H9 (cell line): ENCODE data around the gene NEURL1. TPM values are rescaled to one million over a fixed set of nuclear protein-coding genes. Genes with fewer than 3 reads are reported as not detected.

Source experiments
- DNase-seq: peaks from one replicate; pipeline ENCODE4 v3.0.0-alpha.2; 2017
- H2AFZ ChIP-seq: one replicate; pipeline ENCODE4 v1.6.1; 2013; ENCODE audit warnings: mild to moderate bottlenecking, low read length, control low read depth, moderate library complexity
- H2AK5ac ChIP-seq: 2 replicates; pipeline ENCODE4 v1.6.1; 2013; ENCODE audit warnings: low read length, control low read depth, mixed read lengths; ENCODE audit not compliant: insufficient read length
- H2BK120ac ChIP-seq: one replicate; pipeline ENCODE4 v1.6.1; 2013; ENCODE audit warnings: low read depth, mild to moderate bottlenecking, low read length, control low read depth, inconsistent platforms; ENCODE audit not compliant: poor library complexity, severe bottlenecking
- H2BK12ac ChIP-seq: 2 replicates; pipeline ENCODE4 v1.6.1; 2013; ENCODE audit warnings: low read length, control low read depth, mixed read lengths, low read depth; ENCODE audit not compliant: insufficient read length
- H2BK15ac ChIP-seq: 2 replicates; pipeline ENCODE4 v1.6.1; 2013; ENCODE audit warnings: low read depth, low read length, control low read depth
- H2BK20ac ChIP-seq: one replicate; pipeline ENCODE4 v1.6.1; 2013; ENCODE audit warnings: low read depth, mild to moderate bottlenecking, low read length, control low read depth, inconsistent platforms; ENCODE audit not compliant: poor library complexity, severe bottlenecking
- H2BK5ac ChIP-seq: 2 replicates; pipeline ENCODE4 v1.6.1; 2013; ENCODE audit warnings: low read length, control low read depth, mixed read lengths; ENCODE audit not compliant: insufficient read length
- H3K14ac ChIP-seq: 2 replicates; pipeline ENCODE4 v1.6.1; 2013; ENCODE audit warnings: low read length, control low read depth; ENCODE audit not compliant: insufficient read depth
- H3K18ac ChIP-seq: 2 replicates; pipeline ENCODE4 v1.6.1; 2013; ENCODE audit warnings: low read depth, mild to moderate bottlenecking, mixed read lengths, low read length, control low read depth; ENCODE audit not compliant: insufficient read length
- H3K23ac ChIP-seq: 2 replicates; pipeline ENCODE4 v1.6.1; 2013; ENCODE audit warnings: low read length, control low read depth, mixed read lengths, low read depth; ENCODE audit not compliant: insufficient read length
- H3K23me2 ChIP-seq: 2 replicates; pipeline ENCODE4 v1.6.1; 2013; ENCODE audit warnings: low read depth, mild to moderate bottlenecking, mixed read lengths, low read length, control low read depth; ENCODE audit not compliant: insufficient read length, poor library complexity, severe bottlenecking
- H3K27ac ChIP-seq: 2 replicates; pipeline ENCODE4 v1.5.1; 2013; ENCODE audit warnings: low read length, control low read depth, mixed read lengths, low read depth; ENCODE audit not compliant: insufficient read length
- H3K27me3 ChIP-seq: 2 replicates; pipeline ENCODE4 v1.6.1; 2013; ENCODE audit warnings: low read length, control low read depth, inconsistent platforms; ENCODE audit not compliant: insufficient read depth
- H3K4ac ChIP-seq: 2 replicates; pipeline ENCODE4 v1.6.1; 2013; ENCODE audit warnings: low read depth, mild to moderate bottlenecking, control low read depth, inconsistent platforms, low read length, moderate library complexity
- H3K4me1 ChIP-seq: 2 replicates; pipeline ENCODE4 v1.6.1; 2013; ENCODE audit warnings: low read length, control low read depth, inconsistent platforms; ENCODE audit not compliant: insufficient read depth
- H3K4me2 ChIP-seq: 2 replicates; pipeline ENCODE4 v1.6.1; 2013; ENCODE audit warnings: low read length, control low read depth, mixed read lengths; ENCODE audit not compliant: insufficient read length, insufficient read depth
- H3K56ac ChIP-seq: 2 replicates; pipeline ENCODE4 v1.6.1; 2013; ENCODE audit warnings: low read depth, mild to moderate bottlenecking, mixed read lengths, low read length, control low read depth; ENCODE audit not compliant: insufficient read length
- H3K79me1 ChIP-seq: 2 replicates; pipeline ENCODE4 v1.6.1; 2013; ENCODE audit warnings: low read depth, mild to moderate bottlenecking, moderate library complexity, low read length, control low read depth, inconsistent platforms; ENCODE audit not compliant: insufficient read depth, poor library complexity, severe bottlenecking
- H3K79me2 ChIP-seq: 2 replicates; pipeline ENCODE4 v1.6.1; 2013; ENCODE audit warnings: low read length, control low read depth, inconsistent platforms; ENCODE audit not compliant: insufficient read depth
- H3K9ac ChIP-seq: 2 replicates; pipeline ENCODE4 v1.6.1; 2013; ENCODE audit warnings: low read length, control low read depth, mixed read lengths; ENCODE audit not compliant: insufficient read length; ENCODE audit errors: extremely low read depth
- H3K9me3 ChIP-seq: one replicate; pipeline ENCODE4 v1.6.1; 2013; ENCODE audit warnings: low read depth, low read length, inconsistent platforms; ENCODE audit not compliant: control insufficient read depth
- H3T11ph ChIP-seq: one replicate; pipeline ENCODE4 v1.6.1; 2013; ENCODE audit warnings: mild to moderate bottlenecking, low read length, control low read depth, inconsistent platforms
- H4K20me1 ChIP-seq: one replicate; pipeline ENCODE4 v1.6.1; 2013; ENCODE audit not compliant: control insufficient read depth, insufficient read length, insufficient read depth
- H4K5ac ChIP-seq: 2 replicates; pipeline ENCODE4 v1.6.1; 2013; ENCODE audit warnings: low read depth, mild to moderate bottlenecking, mixed read lengths, low read length, control low read depth; ENCODE audit not compliant: insufficient read length
- H4K8ac ChIP-seq: replicated peaks from 2 replicates; pipeline ENCODE4 v1.6.1; 2013; ENCODE audit warnings: low read length, control low read depth, mixed read lengths, low read depth; ENCODE audit not compliant: insufficient read length
- H4K91ac ChIP-seq: 2 replicates; pipeline ENCODE4 v1.6.1; 2013; ENCODE audit warnings: low read depth, mild to moderate bottlenecking, moderate library complexity, mixed read lengths, low read length, control low read depth; ENCODE audit not compliant: insufficient read length
- H3K27ac Mint-ChIP-seq, 3 experiments: 2 replicates in 2 of 3; 3 replicates in 1 of 3; pipeline ENCODE4 v1.8.0; 2020 to 2021; ENCODE audit warnings: mixed read lengths in 3 of 3, mild to moderate bottlenecking in 1 of 3, moderate library complexity in 1 of 3
- H3K27me3 Mint-ChIP-seq: 2 replicates; pipeline ENCODE4 v1.8.0; 2021; ENCODE audit warnings: low read depth, mild to moderate bottlenecking, moderate library complexity, mixed read lengths
- H3K36me3 Mint-ChIP-seq, 3 experiments: 2 replicates in 2 of 3; 3 replicates in 1 of 3; pipeline ENCODE4 v1.8.0; 2020 to 2021; ENCODE audit warnings: low read depth in 3 of 3, mixed read lengths in 3 of 3; ENCODE audit not compliant: insufficient read depth in 1 of 3
- H3K4me1 Mint-ChIP-seq, 2 experiments: 2 replicates each; pipeline ENCODE4 v1.8.0; 2020; ENCODE audit warnings: mixed read lengths in 2 of 2
- H3K4me3 Mint-ChIP-seq, 2 experiments: 2 replicates in 1 of 2; 3 replicates in 1 of 2; pipeline ENCODE4 v1.8.0; 2020 to 2021; ENCODE audit warnings: mild to moderate bottlenecking in 2 of 2, mixed read lengths in 2 of 2, moderate library complexity in 1 of 2
- H3K9me3 Mint-ChIP-seq, 2 experiments: 2 replicates in 1 of 2; 3 replicates in 1 of 2; pipeline ENCODE4 v1.8.0; 2020; ENCODE audit warnings: mild to moderate bottlenecking in 2 of 2, mixed read lengths in 2 of 2, moderate library complexity in 1 of 2
- CTCF ChIP-seq: fragments of 200-600 bp; sonication (generic); conservative IDR thresholded peaks from 3 replicates; pipeline ENCODE4 v1.8.0; 2021; ENCODE audit warnings: antibody characterized with exemption, mild to moderate bottlenecking
- WGBS: extraction: QIAGEN DNeasy Blood & Tissue Kit; methylation state at CpG from one replicate; pipeline ENCODE4 v1.1.7; 2013; ENCODE audit warnings: missing lambda C conversion rate, low lambda C conversion rate, mixed read lengths; ENCODE audit not compliant: insufficient read length; ENCODE audit errors: extremely low coverage; 5-methylcytosine and 5-hydroxymethylcytosine counted together
- total RNA-seq: library from RNA; stranded (reverse); gene quantifications from 2 replicates; pipeline ENCODE4 v1.2.1, GENCODE V29; 2021

The NEURL1 gene
- total RNA-seq, 1 experiment from 2014 or later, result 1.2 TPM

DNA sequence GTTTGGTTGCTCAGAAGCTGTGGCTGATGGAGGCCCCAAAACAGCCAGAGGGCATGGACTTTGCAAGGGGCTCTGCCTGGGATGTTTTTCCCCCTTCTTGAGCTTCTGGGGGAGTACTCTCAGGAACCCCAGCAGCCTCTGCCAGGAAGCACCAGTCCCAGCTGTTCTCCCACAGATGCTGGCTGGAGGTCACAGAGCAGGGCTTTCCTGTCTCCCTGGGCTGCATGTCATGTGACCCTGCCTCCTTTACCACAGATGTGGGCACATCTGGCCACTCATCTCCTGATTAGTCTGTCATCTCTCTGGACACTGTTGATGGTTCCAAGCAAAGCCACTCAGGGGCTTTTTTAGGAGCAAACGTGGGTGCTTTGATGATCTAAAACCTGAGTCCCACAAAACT is 136.7 kb downstream of the NEURL1 start:
- Histone ChIP-seq H2AK5ac (no peak overlapping the region), H2BK120ac (no peak overlapping the region), H3K27ac (no peak overlapping the region), H2AFZ (no peak overlapping the region), H3K9ac (no peak overlapping the region), H4K91ac (no peak overlapping the region), H3K23me2 (no peaks in the 10 kb centered on the region), H2BK15ac (no peak overlapping the region), H4K8ac (no peak overlapping the region), H4K5ac (no peak overlapping the region), H4K20me1 (no peaks in the 10 kb centered on the region), H3K23ac (no peak overlapping the region), H3K79me1 (no peaks in the 10 kb centered on the region), H2BK12ac (no peak overlapping the region), H2BK5ac (no peak overlapping the region), H3K14ac (no peak overlapping the region; the same call in 1 of the 2 replicates), H3K79me2 (no peaks in the 10 kb centered on the region), H3T11ph (no peak overlapping the region), H3K4me2 (no peak overlapping the region), H3K56ac (no peak overlapping the region), H2BK20ac (no peak overlapping the region), H3K27me3 (no peaks in the 10 kb centered on the region), H3K4me1 (no peaks in the 10 kb centered on the region), H3K4ac (no peak overlapping the region), H3K9me3 (no peaks in the 10 kb centered on the region), H3K18ac (no peak overlapping the region)
- WGBS, result no CpG with 5 or more reads among the region's 1 CpG
- peaks cover 0 to 5% (median 4%) of the 10 kb centered on the region in 3 experiments; a peak in 4 of 7 replicates for H3K36me3 Mint-ChIP-seq
- DNase-seq, result no peak
- no peak overlapping the region for H3K4me3 Mint-ChIP-seq
- H3K27me3 Mint-ChIP-seq, result no peaks in the 10 kb centered on the region; the same call in 1 of the 2 replicates
- peaks cover 8 to 25% of the 10 kb centered on the region in 2 experiments for H3K4me1 Mint-ChIP-seq
- no peaks in the 10 kb centered on the region for H3K9me3 Mint-ChIP-seq
- H3K27ac Mint-ChIP-seq, result no peak overlapping the region
- no peak for TF ChIP-seq CTCF
